Measurements from ENCODE around the gene MST1R. TPM values are rescaled to one million over a fixed set of nuclear protein-coding genes. Genes with fewer than 3 reads are reported as not detected.

The MST1R gene
- total and polyA plus RNA-seq, 7 experiments from 2014 or later = 0.39 to 5.8 (median 0.80) TPM

DNA sequence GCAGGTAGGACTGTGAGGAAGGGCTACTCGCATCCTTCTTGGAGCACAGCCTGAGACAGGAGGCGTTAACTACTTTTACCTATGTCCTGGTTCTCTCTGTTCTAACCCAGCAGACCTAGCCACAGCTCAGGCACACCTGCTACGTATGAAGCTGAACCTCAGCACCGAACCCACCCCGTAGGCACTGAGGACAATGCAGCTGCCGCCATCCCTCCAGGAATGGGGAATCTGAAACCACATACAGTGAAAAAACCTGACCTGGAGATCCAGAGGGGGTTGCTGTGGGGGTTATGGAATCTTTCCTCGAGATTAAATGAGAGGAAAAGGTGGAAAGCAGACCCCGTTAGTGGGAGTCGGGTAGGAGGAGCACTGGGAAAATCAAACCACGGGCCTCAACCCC, 14.4 kb downstream of the MST1R start:
- Mint-ChIP-seq H3K4me1 (no peaks in the 10 kb centered on the region), H3K36me3 (no peaks in the 10 kb centered on the region), H3K27ac (no peak overlapping the region), H3K27me3 (no peaks in the 10 kb centered on the region), H3K9me3 (no peaks in the 10 kb centered on the region), H3K4me3 (no peak overlapping the region)
- intact Hi-C loops (cut with micrococcal nuclease) = no loop called here
- no peaks in the 10 kb centered on the region for H3K27me3 ChIP-seq (ENCODE audit: control insufficient read depth in 2 of 2, insufficient read depth in 2 of 2, low read length in 2 of 2)
- H3K36me3 ChIP-seq (ENCODE audit: control insufficient read depth in 2 of 3, insufficient read depth in 3 of 3, low read length in 3 of 3) = no peaks in the 10 kb centered on the region
- ATAC-seq = no peak
- H3K27ac ChIP-seq (ENCODE audit: low read depth, low read length) = no peak overlapping the region
- no peaks in the 10 kb centered on the region for H3K4me1 ChIP-seq (ENCODE audit: control insufficient read depth in 2 of 2, insufficient read depth in 2 of 2, low read length in 2 of 2)
- no peak overlapping the region for H3K4me3 ChIP-seq (ENCODE audit: low read length)
- no peaks in the 10 kb centered on the region for H3K9me3 ChIP-seq (ENCODE audit: control insufficient read depth in 2 of 3, low read length in 3 of 3)
- DNase-seq = no peak
- ChIA-PET CTCF (no interaction called here), POLR2A (no interaction called here)

DNA sequence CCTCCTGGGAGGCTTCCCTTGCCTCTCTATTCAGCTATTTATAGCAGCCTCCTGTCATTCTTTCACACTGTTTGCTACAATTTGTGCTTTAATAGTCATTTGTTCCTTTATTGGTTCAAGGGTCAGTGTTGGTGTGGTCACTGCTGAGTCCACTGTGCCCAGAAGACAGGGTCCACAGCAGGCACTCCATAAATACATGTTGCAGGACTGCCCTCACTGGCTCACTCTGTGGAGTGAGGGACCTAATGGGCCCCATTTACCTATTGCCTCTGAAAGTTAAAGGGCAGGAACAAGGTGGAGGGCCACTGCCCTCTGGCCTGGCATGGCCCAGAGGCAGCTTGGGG, 16.8 kb downstream of the MST1R start:
- POLR2A ChIA-PET = no interaction called here
- H3K4me3 Mint-ChIP-seq = no peak overlapping the region

GRCh38 chr3:49883998-49884397, 19.7 kb downstream of the MST1R start:
- no peak for ATAC-seq

More for the DNA sequence above, 16.8 kb downstream of the MST1R start:
- CTCF ChIA-PET = no interaction called here
- H3K27ac ChIP-seq (ENCODE audit: low read depth, low read length) = no peak overlapping the region
- no peaks in the 10 kb centered on the region for H3K36me3 ChIP-seq (ENCODE audit: control insufficient read depth in 2 of 3, insufficient read depth in 3 of 3, low read length in 3 of 3)
- intact Hi-C loops (cut with micrococcal nuclease) = no loop called here
- Mint-ChIP-seq H3K27ac (peak overlapping the region in 1 of 9 donors; percentile 57), H3K27me3 (peaks cover 0 to under 1% (median 0%) of the 10 kb centered on the region in 5 donors), H3K4me1 (peaks cover 0 to under 1% (median 0%) of the 10 kb centered on the region in 7 donors), H3K36me3 (no peaks in the 10 kb centered on the region), H3K9me3 (no peaks in the 10 kb centered on the region)
- H3K4me1 ChIP-seq (ENCODE audit: control insufficient read depth in 2 of 2, insufficient read depth in 2 of 2, low read length in 2 of 2) = no peaks in the 10 kb centered on the region
- H3K4me3 ChIP-seq (ENCODE audit: low read length) = no peak overlapping the region
- no peaks in the 10 kb centered on the region for H3K9me3 ChIP-seq (ENCODE audit: control insufficient read depth in 2 of 3, low read length in 3 of 3)
- DNase-seq = no peak
- ATAC-seq = no peak
- H3K27me3 ChIP-seq (ENCODE audit: control insufficient read depth in 2 of 2, insufficient read depth in 2 of 2, low read length in 2 of 2) = no peaks in the 10 kb centered on the region

DNA sequence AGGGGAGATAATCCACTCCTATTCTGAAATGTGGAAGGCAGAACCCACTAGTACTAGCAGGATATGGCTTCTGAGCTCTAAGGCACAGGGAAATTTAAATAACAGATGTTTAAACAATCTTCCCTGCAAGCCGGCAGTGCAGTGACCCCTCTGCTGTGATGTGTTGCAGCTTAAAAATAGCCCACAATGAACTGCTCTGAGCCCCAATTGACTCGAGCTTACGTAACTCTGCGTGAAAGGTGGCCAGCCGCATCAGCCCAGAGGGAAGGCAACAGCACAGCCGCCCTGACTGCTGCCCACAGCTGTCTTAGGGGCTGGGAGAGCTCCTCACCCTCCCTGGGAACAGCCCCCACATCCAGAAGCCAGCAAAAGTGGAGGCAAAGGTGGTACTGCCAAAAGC, 21.5 kb downstream of the MST1R start:
- Histone ChIP-seq H3K27me3 (ENCODE audit: control insufficient read depth in 2 of 2, insufficient read depth in 2 of 2, low read length in 2 of 2) (no peaks in the 10 kb centered on the region), H3K4me3 (ENCODE audit: low read length) (no peak overlapping the region), H3K4me1 (ENCODE audit: control insufficient read depth in 2 of 2, insufficient read depth in 2 of 2, low read length in 2 of 2) (no peaks in the 10 kb centered on the region), H3K27ac (ENCODE audit: low read depth, low read length) (no peak overlapping the region), H3K36me3 (ENCODE audit: control insufficient read depth in 2 of 3, insufficient read depth in 3 of 3, low read length in 3 of 3) (no peaks in the 10 kb centered on the region), H3K9me3 (ENCODE audit: control insufficient read depth in 2 of 3, low read length in 3 of 3) (no peaks in the 10 kb centered on the region)
- no peak for ATAC-seq
- Mint-ChIP-seq H3K4me3 (no peak overlapping the region), H3K9me3 (no peaks in the 10 kb centered on the region), H3K4me1 (peaks cover 0 to 2% (median 0%) of the 10 kb centered on the region in 7 donors), H3K27ac (no peak overlapping the region), H3K27me3 (peaks cover 0 to 7% (median 0%) of the 10 kb centered on the region in 5 donors), H3K36me3 (no peaks in the 10 kb centered on the region)
- CTCF ChIA-PET = no interaction called here
- intact Hi-C loops (cut with micrococcal nuclease) = no loop called here
- POLR2A ChIA-PET = no interaction called here
- no peak for DNase-seq

More at GRCh38 chr3:49883998-49884397, 19.7 kb downstream of the MST1R start:
- Mint-ChIP-seq H3K36me3 (no peaks in the 10 kb centered on the region), H3K27ac (no peak overlapping the region), H3K27me3 (peaks cover 0 to 7% (median 0%) of the 10 kb centered on the region in 5 donors), H3K4me1 (peaks cover 0 to 2% (median 0%) of the 10 kb centered on the region in 7 donors), H3K9me3 (no peaks in the 10 kb centered on the region), H3K4me3 (no peak overlapping the region)
- H3K4me3 ChIP-seq (ENCODE audit: low read length) = no peak overlapping the region
- no peak for DNase-seq
- H3K27ac ChIP-seq (ENCODE audit: low read depth, low read length) = no peak overlapping the region
- ChIA-PET POLR2A (no interaction called here), CTCF (interaction anchor here (0.7 to 1.0 kb wide), 2 partner anchors 23 to 45 kb away, joined by 3 to 4 read pairs; no protein-coding TSS in a partner anchor)
- intact Hi-C loops (cut with micrococcal nuclease) = no loop called here
- H3K9me3 ChIP-seq (ENCODE audit: control insufficient read depth in 2 of 3, low read length in 3 of 3) = no peaks in the 10 kb centered on the region
- H3K27me3 ChIP-seq (ENCODE audit: control insufficient read depth in 2 of 2, insufficient read depth in 2 of 2, low read length in 2 of 2) = no peaks in the 10 kb centered on the region
- no peaks in the 10 kb centered on the region for H3K4me1 ChIP-seq (ENCODE audit: control insufficient read depth in 2 of 2, insufficient read depth in 2 of 2, low read length in 2 of 2)
- H3K36me3 ChIP-seq (ENCODE audit: control insufficient read depth in 2 of 3, insufficient read depth in 3 of 3, low read length in 3 of 3) = no peaks in the 10 kb centered on the region

- H3K27me3 Mint-ChIP-seq = peaks cover 0 to 7% (median 0%) of the 10 kb centered on the region in 5 donors
- Histone ChIP-seq H3K27ac (ENCODE audit: low read depth, low read length) (no peak overlapping the region), H3K4me3 (ENCODE audit: low read length) (no peak overlapping the region), H3K4me1 (ENCODE audit: control insufficient read depth in 2 of 2, insufficient read depth in 2 of 2, low read length in 2 of 2) (no peaks in the 10 kb centered on the region), H3K36me3 (ENCODE audit: control insufficient read depth in 2 of 3, insufficient read depth in 3 of 3, low read length in 3 of 3) (no peaks in the 10 kb centered on the region), H3K27me3 (ENCODE audit: control insufficient read depth in 2 of 2, insufficient read depth in 2 of 2, low read length in 2 of 2) (no peaks in the 10 kb centered on the region), H3K9me3 (ENCODE audit: control insufficient read depth in 2 of 3, low read length in 3 of 3) (no peaks in the 10 kb centered on the region)
- peaks cover 0 to 5% (median 0%) of the 10 kb centered on the region in 7 donors for H3K4me1 Mint-ChIP-seq
- CTCF ChIA-PET = no interaction called here
- DNase-seq (no peak), ATAC-seq (no peak)
- POLR2A ChIA-PET = no interaction called here
- no peak overlapping the region for H3K4me3 Mint-ChIP-seq
- H3K36me3 Mint-ChIP-seq = no peaks in the 10 kb centered on the region
- intact Hi-C loops (cut with micrococcal nuclease) = no loop called here
- H3K27ac Mint-ChIP-seq = no peak overlapping the region
- H3K9me3 Mint-ChIP-seq = no peaks in the 10 kb centered on the region
Observed at GRCh38 chr3:49880581-49881315, 22.9 kb downstream of the MST1R start.

DNA sequence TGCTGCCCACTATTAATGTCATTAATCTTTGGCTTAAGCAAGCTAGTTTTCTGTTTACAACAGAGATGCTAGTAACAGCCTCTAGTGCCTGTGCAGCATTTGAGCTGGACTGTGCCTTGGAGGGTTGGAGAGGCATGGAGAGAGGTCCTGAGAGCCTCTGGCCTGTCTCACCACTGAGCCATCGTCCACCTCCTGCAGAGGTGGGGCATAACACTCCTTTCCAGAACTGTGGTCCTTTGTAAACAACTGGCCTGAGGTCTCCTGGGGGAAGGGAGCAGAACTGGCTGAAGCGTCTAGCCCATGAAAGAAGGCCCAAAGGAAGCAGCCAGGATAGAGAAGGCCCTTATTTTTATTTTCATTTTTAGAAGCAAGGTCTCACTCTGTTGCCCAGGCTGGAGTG, 24.0 kb downstream of the MST1R start:
- peaks cover 0 to 5% (median 0%) of the 10 kb centered on the region in 7 donors for H3K4me1 Mint-ChIP-seq
- no peaks in the 10 kb centered on the region for H3K36me3 Mint-ChIP-seq

GRCh38 chr3:49878686-49879085, 25.0 kb downstream of the MST1R start:
- Mint-ChIP-seq H3K9me3 (no peaks in the 10 kb centered on the region), H3K36me3 (no peaks in the 10 kb centered on the region), H3K27me3 (peaks cover 0 to 7% (median 3%) of the 10 kb centered on the region in 5 donors), H3K27ac (no peak overlapping the region), H3K4me1 (peaks cover 0 to 5% (median 0%) of the 10 kb centered on the region in 7 donors), H3K4me3 (no peak overlapping the region)
- Histone ChIP-seq H3K4me3 (ENCODE audit: low read length) (no peak overlapping the region), H3K27ac (ENCODE audit: low read depth, low read length) (no peak overlapping the region), H3K9me3 (ENCODE audit: control insufficient read depth in 2 of 3, low read length in 3 of 3) (no peaks in the 10 kb centered on the region), H3K36me3 (ENCODE audit: control insufficient read depth in 2 of 3, insufficient read depth in 3 of 3, low read length in 3 of 3) (no peaks in the 10 kb centered on the region), H3K27me3 (ENCODE audit: control insufficient read depth in 2 of 2, insufficient read depth in 2 of 2, low read length in 2 of 2) (no peaks in the 10 kb centered on the region), H3K4me1 (ENCODE audit: control insufficient read depth in 2 of 2, insufficient read depth in 2 of 2, low read length in 2 of 2) (no peaks in the 10 kb centered on the region)
- intact Hi-C loops (cut with micrococcal nuclease) = no loop called here
- ATAC-seq (no peak), DNase-seq (no peak)
- ChIA-PET POLR2A (no interaction called here), CTCF (interaction anchor here (0.6 kb wide), 2 partner anchors 21 to 42 kb away, joined by 3 to 4 read pairs; no protein-coding TSS in a partner anchor)

More for the DNA sequence above, 24.0 kb downstream of the MST1R start:
- Mint-ChIP-seq H3K9me3 (no peaks in the 10 kb centered on the region), H3K27me3 (peaks cover 0 to 7% (median 3%) of the 10 kb centered on the region in 5 donors), H3K27ac (no peak overlapping the region), H3K4me3 (no peak overlapping the region)
- H3K9me3 ChIP-seq (ENCODE audit: control insufficient read depth in 2 of 3, low read length in 3 of 3) = no peaks in the 10 kb centered on the region
- intact Hi-C loops (cut with micrococcal nuclease) = no loop called here
- no peak overlapping the region for H3K27ac ChIP-seq (ENCODE audit: low read depth, low read length)
- CTCF ChIA-PET = no interaction called here
- no peaks in the 10 kb centered on the region for H3K36me3 ChIP-seq (ENCODE audit: control insufficient read depth in 2 of 3, insufficient read depth in 3 of 3, low read length in 3 of 3)
- no peaks in the 10 kb centered on the region for H3K4me1 ChIP-seq (ENCODE audit: control insufficient read depth in 2 of 2, insufficient read depth in 2 of 2, low read length in 2 of 2)
- H3K4me3 ChIP-seq (ENCODE audit: low read length) = no peak overlapping the region
- no peak for DNase-seq
- no peaks in the 10 kb centered on the region for H3K27me3 ChIP-seq (ENCODE audit: control insufficient read depth in 2 of 2, insufficient read depth in 2 of 2, low read length in 2 of 2)
- no peak for ATAC-seq
- POLR2A ChIA-PET = no interaction called here

Data from naive thymus-derived CD4-positive, alpha-beta T cell (primary cell).